Peyer's patch (tissue), 4 donors: ENCODE results near the gene GIMAP5. TPM values are rescaled to one million over a fixed set of nuclear protein-coding genes. Genes with fewer than 3 reads are reported as not detected.
A peak's percentile ranks its signal among the peaks of the same experiment; 100 is the strongest.

Experiments used
- DNase-seq, 3 donors: peaks; one replicate each; pipeline ENCODE4 v3.0.0-alpha.2; 2017 to 2019
- H3K27ac ChIP-seq, 4 donors: fragments of 200-600 bp; sonication (generic); one replicate each; pipeline ENCODE4 v1.5.1; 2016 to 2019
- H3K27me3 ChIP-seq, 2 donors: fragments of 200-600 bp; sonication (generic); one replicate each; pipeline ENCODE4 v1.5.1; 2019
- H3K36me3 ChIP-seq, 3 donors: fragments of 200-600 bp; sonication (generic); one replicate each; pipeline ENCODE4 v1.5.1; 2016 to 2019
- H3K4me1 ChIP-seq, 4 donors: fragments of 200-600 bp; sonication (generic); one replicate each; pipeline ENCODE4 v1.5.1; 2016 to 2019
- H3K4me3 ChIP-seq, 4 donors: fragments of 200-600 bp; sonication (generic); 1 replicate in 3 of 4; 2 replicates in 1 of 4; pipeline ENCODE4 v1.5.1; 2016 to 2019; ENCODE audit warnings: mild to moderate bottlenecking in 1 of 4
- H3K9me3 ChIP-seq, 4 donors: fragments of 200-600 bp; sonication (generic); one replicate each; pipeline ENCODE4 v1.5.1; 2016 to 2019; ENCODE audit warnings: mild to moderate bottlenecking in 1 of 4
- POLR2A ChIP-seq, 2 donors: fragments of 450-650 bp; IDR thresholded peaks; one replicate each; pipeline ENCODE4 v1.5.1; 2017; ENCODE audit warnings: antibody characterized with exemption in 2 of 2, mild to moderate bottlenecking in 2 of 2, moderate library complexity in 2 of 2
- total RNA-seq, 4 donors: library from RNA; depleted of rRNA; stranded (reverse); fragments of >200 nt; gene quantifications; one replicate each; pipeline ENCODE4 v1.1.0, GENCODE V29; 2016
- TF ChIP-seq, protein P1 (sequence below), 6 experiments: fragments of 450-650 bp in 4 of 6; fragments of 200-600 bp in 2 of 6; sonication (generic) in 1 of 6; IDR thresholded peaks; one replicate each; pipeline ENCODE4 v1.5.1; 2017 to 2019; ENCODE audit warnings: antibody characterized with exemption in 6 of 6, mild to moderate bottlenecking in 3 of 6, moderate library complexity in 1 of 6

GIMAP5 gene
- total RNA-seq, 4 donors from 2014 or later = 11.9 to 47.0 (median 24.4) TPM

DNA sequence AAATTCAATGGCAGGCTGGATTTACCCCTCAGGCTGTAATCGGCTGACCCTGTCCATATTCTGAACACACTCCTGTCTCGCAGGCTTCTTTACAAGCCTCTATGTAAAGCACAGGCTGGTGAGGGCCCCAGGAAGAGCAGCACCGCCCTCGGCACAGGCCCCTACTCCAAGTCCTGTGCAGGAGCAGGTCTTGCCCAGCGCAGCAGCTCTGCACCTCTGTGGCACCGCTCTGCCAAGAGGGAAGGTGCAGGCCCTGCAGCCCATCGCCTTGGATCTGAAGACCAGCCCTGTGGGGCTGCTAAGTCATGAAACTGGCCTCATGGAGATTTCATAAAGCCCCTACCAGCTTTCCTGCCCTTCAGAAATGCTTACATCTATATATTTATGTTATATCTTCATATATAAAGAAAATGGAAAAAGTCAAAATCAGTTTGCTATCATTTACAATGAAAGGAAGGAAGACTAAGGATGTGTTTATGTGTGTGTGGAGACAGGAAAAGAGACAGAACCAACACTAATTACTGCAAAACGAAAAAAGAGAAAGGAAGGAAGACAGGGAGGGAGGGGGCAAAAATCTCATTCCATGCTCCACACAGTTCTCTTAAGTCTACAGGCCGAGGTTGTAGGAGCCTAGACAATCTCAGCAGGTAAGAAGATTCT is 53.3 kb downstream of the GIMAP5 start:
- TF ChIP-seq POLR2A (IDR thresholded peaks at IDR 0.05) = no peak
- TF ChIP-seq, protein P1, sequence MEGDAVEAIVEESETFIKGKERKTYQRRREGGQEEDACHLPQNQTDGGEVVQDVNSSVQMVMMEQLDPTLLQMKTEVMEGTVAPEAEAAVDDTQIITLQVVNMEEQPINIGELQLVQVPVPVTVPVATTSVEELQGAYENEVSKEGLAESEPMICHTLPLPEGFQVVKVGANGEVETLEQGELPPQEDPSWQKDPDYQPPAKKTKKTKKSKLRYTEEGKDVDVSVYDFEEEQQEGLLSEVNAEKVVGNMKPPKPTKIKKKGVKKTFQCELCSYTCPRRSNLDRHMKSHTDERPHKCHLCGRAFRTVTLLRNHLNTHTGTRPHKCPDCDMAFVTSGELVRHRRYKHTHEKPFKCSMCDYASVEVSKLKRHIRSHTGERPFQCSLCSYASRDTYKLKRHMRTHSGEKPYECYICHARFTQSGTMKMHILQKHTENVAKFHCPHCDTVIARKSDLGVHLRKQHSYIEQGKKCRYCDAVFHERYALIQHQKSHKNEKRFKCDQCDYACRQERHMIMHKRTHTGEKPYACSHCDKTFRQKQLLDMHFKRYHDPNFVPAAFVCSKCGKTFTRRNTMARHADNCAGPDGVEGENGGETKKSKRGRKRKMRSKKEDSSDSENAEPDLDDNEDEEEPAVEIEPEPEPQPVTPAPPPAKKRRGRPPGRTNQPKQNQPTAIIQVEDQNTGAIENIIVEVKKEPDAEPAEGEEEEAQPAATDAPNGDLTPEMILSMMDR (IDR thresholded peaks at IDR 0.05) = no peak
- Histone ChIP-seq H3K9me3 (no peaks in the 10 kb centered on the region), H3K36me3 (peaks cover 0 to 38% (median 0%) of the 10 kb centered on the region in 3 donors), H3K27me3 (no peaks in the 10 kb centered on the region), H3K27ac (peak overlapping the region in 1 of 4 donors; percentile 36), H3K4me1 (peaks cover 4 to 33% (median 10%) of the 10 kb centered on the region in 4 donors), H3K4me3 (no peak overlapping the region)
- DNase-seq = no peak

DNA sequence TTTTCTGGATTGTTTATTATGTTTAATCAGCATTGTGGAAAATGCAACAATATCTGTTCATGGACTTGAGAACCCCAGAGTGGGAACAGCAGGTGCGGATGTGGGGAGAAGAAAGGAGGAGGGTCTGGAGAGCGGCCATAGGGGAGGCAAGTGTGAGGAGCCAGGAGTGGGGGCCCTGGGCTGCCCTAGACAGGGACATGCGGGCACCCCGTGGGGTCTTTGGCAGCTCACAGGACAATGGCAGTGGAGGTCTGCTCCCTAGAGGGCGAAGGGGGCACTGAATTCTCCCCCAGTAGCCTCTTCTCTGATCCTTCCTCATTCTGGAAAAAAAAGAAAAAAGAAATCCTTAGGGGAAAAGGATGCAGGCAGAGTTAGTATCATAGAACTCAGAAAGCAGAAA is 54.1 kb downstream of the GIMAP5 start:
- Histone ChIP-seq H3K9me3 (no peaks in the 10 kb centered on the region), H3K27me3 (no peaks in the 10 kb centered on the region), H3K4me3 (no peak overlapping the region), H3K36me3 (peaks cover 0 to 38% (median 0%) of the 10 kb centered on the region in 3 donors), H3K27ac (peak overlapping the region in 1 of 4 donors; percentile 36), H3K4me1 (peaks cover 4 to 25% (median 7%) of the 10 kb centered on the region in 4 donors)
- DNase-seq = no peak
- TF ChIP-seq POLR2A (IDR thresholded peaks at IDR 0.05) = no peak
- TF ChIP-seq, protein P1 (IDR thresholded peaks at IDR 0.05) = no peak

DNA sequence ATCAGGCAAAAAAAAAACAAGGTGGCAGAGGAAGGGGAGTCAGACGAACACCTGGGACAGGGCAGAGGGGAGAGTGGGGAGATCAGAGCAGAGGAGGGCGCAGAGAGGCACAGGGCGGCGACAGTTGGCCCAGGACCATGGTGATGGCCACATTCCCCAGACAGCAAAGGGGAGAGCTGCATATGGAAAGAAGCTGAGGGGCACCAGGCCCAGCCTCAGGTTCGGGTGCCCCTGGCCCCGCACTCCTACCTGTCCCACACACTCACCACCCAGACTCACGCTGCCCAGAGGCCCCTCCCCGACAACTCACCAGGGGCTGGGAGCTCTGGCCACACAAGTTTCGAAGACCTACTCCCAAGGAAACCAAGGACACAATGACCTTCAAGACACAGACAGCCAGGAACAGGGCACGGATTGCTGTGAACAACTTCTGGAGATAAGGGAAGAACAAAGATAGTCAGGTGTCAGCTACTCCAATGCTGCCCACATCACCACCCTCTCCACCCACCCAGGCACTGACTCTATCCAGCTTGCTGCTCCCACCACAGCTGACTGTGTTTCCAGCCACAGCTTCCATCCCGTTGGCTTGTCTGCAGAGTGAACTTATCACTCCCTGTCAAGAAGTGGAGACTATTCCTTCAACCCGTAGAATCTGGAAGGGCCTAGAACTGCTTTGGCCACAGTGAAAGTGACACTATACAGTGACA is 54.7 kb downstream of the GIMAP5 start:
- Histone ChIP-seq H3K4me3 (no peak overlapping the region), H3K36me3 (peaks cover 0 to 38% (median 0%) of the 10 kb centered on the region in 3 donors), H3K27me3 (no peaks in the 10 kb centered on the region), H3K27ac (peak overlapping the region in 2 of 4 donors; percentile 17 to 49), H3K4me1 (peaks cover 4 to 22% (median 7%) of the 10 kb centered on the region in 4 donors), H3K9me3 (no peaks in the 10 kb centered on the region)
- DNase-seq = no peak
- TF ChIP-seq, protein P1 (IDR thresholded peaks at IDR 0.05) = no peak
- no peak for TF ChIP-seq POLR2A (IDR thresholded peaks at IDR 0.05)

Other genes with a start within 250 kb of the GIMAP5 start
- gene GIMAP7, start 222.5 kb upstream of the GIMAP5 start, total RNA-seq = 10 to 100 TPM in 1 of 4 donors, 1 to 10 TPM in 3; 4.8 to 16.5 (median 8.5) TPM
- 10 to 100 TPM in 2 of 4 donors, 1 to 10 TPM in 2; 5.1 to 38.0 (median 14.6) TPM for gene GIMAP4, start 170.0 kb upstream of the GIMAP5 start, total RNA-seq
- gene GIMAP6, start 105.0 kb upstream of the GIMAP5 start, total RNA-seq = 10 to 100 TPM in 2 of 4 donors, 1 to 10 TPM in 2; 7.0 to 35.5 (median 10.6) TPM
- gene GIMAP2, start 51.7 kb upstream of the GIMAP5 start, total RNA-seq = 10 to 100 TPM in 1 of 4 donors, 1 to 10 TPM in 3; 4.8 to 17.3 (median 9.1) TPM
- 1 to 10 TPM; 1.8 to 7.4 (median 3.6) TPM for gene GIMAP1, start 20.8 kb upstream of the GIMAP5 start, total RNA-seq
- 100 to 1,000 TPM in 3 of 4 donors, 10 to 100 TPM in 1; 93.3 to 394 (median 300) TPM for gene TMEM176B, start 62.9 kb downstream of the GIMAP5 start, total RNA-seq
- gene TMEM176A, start 63.4 kb downstream of the GIMAP5 start, total RNA-seq = 100 to 1,000 TPM in 3 of 4 donors, 10 to 100 TPM in 1; 88.3 to 338 (median 232) TPM
- gene AOC1, start 115.1 kb downstream of the GIMAP5 start, total RNA-seq = 1,000 to 10,000 TPM in 2 of 4 donors, 100 to 1,000 TPM in 1, 1 to 10 TPM in 1; 9.1 to 1,314 (median 833) TPM
- gene KCNH2, start 240.9 kb downstream of the GIMAP5 start, total RNA-seq = 1 to 10 TPM; 2.4 to 8.5 (median 3.4) TPM